Measurements from ENCODE around the gene ALDH3B2.

The ALDH3B2 gene

DNA sequence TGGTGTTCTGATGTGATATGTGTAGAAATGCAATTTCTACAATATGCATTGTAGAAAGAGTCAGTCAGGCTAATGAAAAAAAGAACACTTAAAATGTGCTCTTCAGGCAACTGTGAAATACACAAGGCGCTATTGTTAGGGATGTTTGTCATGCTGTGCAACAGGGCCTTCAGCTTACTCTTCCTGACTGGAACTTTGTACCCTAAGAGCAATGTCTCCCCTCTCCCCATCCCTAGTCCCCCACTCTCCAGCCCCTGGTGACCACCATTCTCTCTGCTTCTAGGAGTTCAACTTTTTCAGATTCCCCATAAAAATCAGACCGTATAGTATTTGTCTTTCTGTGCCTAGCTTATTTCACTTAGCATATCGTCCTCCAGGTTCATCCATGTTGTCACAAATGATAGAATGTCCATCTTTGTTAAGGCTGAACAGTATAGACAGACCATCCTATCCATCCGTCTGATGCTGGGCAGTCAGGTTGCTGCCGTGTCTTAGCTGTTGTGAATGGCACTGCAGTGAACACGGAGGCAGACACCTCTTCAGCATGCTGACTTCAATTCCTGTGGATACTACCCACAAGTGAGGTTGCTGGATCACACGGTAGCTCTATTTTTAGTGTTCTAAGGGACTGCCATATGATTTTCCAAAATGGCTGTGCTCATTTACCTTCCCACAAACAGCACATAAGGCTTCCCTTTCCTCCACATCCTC lies 57.0 kb downstream of the ALDH3B2 start:
- TF ChIP-seq, protein P1, sequence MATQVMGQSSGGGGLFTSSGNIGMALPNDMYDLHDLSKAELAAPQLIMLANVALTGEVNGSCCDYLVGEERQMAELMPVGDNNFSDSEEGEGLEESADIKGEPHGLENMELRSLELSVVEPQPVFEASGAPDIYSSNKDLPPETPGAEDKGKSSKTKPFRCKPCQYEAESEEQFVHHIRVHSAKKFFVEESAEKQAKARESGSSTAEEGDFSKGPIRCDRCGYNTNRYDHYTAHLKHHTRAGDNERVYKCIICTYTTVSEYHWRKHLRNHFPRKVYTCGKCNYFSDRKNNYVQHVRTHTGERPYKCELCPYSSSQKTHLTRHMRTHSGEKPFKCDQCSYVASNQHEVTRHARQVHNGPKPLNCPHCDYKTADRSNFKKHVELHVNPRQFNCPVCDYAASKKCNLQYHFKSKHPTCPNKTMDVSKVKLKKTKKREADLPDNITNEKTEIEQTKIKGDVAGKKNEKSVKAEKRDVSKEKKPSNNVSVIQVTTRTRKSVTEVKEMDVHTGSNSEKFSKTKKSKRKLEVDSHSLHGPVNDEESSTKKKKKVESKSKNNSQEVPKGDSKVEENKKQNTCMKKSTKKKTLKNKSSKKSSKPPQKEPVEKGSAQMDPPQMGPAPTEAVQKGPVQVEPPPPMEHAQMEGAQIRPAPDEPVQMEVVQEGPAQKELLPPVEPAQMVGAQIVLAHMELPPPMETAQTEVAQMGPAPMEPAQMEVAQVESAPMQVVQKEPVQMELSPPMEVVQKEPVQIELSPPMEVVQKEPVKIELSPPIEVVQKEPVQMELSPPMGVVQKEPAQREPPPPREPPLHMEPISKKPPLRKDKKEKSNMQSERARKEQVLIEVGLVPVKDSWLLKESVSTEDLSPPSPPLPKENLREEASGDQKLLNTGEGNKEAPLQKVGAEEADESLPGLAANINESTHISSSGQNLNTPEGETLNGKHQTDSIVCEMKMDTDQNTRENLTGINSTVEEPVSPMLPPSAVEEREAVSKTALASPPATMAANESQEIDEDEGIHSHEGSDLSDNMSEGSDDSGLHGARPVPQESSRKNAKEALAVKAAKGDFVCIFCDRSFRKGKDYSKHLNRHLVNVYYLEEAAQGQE (IDR thresholded peaks at IDR 0.05; ENCODE audit: insufficient read depth in 1 of 2, low read depth in 2 of 2, low read length in 2 of 2) = no peak
- no peak for TF ChIP-seq TAF1 (IDR thresholded peaks at IDR 0.05; ENCODE audit: borderline replicate concordance, insufficient read depth, low read length)
- no peak for TF ChIP-seq POLR2AphosphoS5 (IDR thresholded peaks at IDR 0.05; ENCODE audit: low read depth, low read length)
- no peak for TF ChIP-seq FOXP2 (optimal IDR thresholded peaks at IDR 0.05; ENCODE audit: borderline replicate concordance, extremely low read depth, extremely low read length, insufficient read depth)
- no peak for TF ChIP-seq SIN3A (IDR thresholded peaks at IDR 0.05; ENCODE audit: borderline replicate concordance, insufficient read depth, low read length)

DNA sequence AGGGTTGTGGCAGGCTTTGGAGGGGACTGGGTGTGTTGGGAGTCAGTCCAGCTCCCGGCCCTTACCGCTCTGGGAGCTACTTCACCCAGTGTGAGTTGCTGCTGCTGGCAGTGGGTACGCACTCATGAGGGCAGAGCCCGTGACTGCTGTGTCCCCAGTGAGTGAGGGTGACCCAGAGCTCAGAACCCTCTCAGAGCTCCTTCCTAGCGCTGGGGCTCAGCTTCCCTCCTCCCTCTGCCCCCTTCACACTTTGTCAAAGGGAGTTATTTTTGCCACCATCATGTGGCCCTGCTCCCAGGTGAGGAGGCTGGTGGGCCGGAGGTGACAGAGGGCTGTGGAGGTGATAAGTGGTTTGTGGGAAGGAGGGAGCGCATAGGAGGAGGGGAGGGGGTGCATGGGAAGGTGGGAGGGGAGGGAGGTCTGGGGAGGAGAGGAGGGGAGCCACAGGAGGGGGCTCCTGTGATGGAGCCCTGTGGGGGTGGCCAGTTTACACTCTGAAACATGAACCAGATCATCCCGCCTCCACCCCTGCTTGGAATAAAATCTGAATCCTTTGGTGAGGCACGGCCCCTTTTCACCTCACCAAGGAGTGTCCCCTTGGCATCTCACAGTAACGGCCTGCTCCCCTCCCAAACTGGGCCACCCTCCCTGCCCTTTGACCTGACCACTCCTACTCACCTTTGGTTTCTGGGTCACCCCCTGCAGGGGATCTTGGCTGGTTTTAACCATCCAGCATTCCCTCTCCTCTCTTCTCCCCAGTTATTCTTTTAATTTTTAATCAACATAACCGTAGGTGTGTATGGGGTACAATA lies 57.8 kb downstream of the ALDH3B2 start:
- TF ChIP-seq POLR2AphosphoS5 (IDR thresholded peaks at IDR 0.05; ENCODE audit: low read depth, low read length) = no peak
- no peak for TF ChIP-seq SIN3A (IDR thresholded peaks at IDR 0.05; ENCODE audit: borderline replicate concordance, insufficient read depth, low read length)
- TF ChIP-seq FOXP2 (optimal IDR thresholded peaks at IDR 0.05; ENCODE audit: borderline replicate concordance, extremely low read depth, extremely low read length, insufficient read depth) = no peak
- no peak for TF ChIP-seq TAF1 (IDR thresholded peaks at IDR 0.05; ENCODE audit: borderline replicate concordance, insufficient read depth, low read length)
- TF ChIP-seq, protein P1 (IDR thresholded peaks at IDR 0.05; ENCODE audit: insufficient read depth in 1 of 2, low read depth in 2 of 2, low read length in 2 of 2) = no peak

DNA sequence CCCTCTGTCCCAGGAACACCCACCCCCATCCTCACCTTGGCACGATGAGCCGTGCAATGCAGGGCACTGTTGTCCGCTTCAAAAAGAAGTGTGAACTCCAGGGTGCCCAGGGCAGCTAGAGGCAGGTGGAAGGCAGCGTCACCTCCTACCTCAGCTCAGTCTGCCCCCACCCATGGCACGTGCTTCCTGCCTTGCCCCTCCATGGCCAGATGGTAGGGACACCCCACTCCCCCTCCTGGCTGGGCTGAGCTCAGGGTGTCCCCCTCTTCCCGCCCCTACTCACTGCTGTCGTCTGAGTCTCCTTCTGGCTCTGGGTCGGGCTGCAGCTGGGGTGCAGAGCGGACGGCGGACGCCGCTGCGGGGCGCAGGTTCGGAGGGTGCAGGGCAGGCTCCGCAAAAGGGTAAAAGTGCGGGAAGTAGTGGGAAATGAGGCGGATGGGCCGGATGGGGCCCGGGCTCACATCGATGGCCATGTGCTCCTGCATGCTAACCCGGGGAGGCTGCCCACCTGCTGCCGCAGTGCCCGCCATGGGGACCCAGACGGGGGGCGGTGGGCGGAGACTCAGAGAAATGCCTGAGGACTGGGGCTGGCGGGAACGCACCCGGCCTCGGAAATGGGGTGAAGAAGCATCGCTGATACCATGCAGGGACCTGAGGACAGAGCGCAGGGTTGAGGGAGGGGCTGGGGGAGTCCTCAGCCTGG lies 58.5 kb downstream of the ALDH3B2 start:
- TF ChIP-seq TAF1 (IDR thresholded peaks at IDR 0.05; ENCODE audit: borderline replicate concordance, insufficient read depth, low read length) (no peak), POLR2AphosphoS5 (IDR thresholded peaks at IDR 0.05; ENCODE audit: low read depth, low read length) (no peak), FOXP2 (optimal IDR thresholded peaks at IDR 0.05; ENCODE audit: borderline replicate concordance, extremely low read depth, extremely low read length, insufficient read depth) (no peak)
- TF ChIP-seq, protein P1 (IDR thresholded peaks at IDR 0.05; ENCODE audit: insufficient read depth in 1 of 2, low read depth in 2 of 2, low read length in 2 of 2) = no peak

DNA sequence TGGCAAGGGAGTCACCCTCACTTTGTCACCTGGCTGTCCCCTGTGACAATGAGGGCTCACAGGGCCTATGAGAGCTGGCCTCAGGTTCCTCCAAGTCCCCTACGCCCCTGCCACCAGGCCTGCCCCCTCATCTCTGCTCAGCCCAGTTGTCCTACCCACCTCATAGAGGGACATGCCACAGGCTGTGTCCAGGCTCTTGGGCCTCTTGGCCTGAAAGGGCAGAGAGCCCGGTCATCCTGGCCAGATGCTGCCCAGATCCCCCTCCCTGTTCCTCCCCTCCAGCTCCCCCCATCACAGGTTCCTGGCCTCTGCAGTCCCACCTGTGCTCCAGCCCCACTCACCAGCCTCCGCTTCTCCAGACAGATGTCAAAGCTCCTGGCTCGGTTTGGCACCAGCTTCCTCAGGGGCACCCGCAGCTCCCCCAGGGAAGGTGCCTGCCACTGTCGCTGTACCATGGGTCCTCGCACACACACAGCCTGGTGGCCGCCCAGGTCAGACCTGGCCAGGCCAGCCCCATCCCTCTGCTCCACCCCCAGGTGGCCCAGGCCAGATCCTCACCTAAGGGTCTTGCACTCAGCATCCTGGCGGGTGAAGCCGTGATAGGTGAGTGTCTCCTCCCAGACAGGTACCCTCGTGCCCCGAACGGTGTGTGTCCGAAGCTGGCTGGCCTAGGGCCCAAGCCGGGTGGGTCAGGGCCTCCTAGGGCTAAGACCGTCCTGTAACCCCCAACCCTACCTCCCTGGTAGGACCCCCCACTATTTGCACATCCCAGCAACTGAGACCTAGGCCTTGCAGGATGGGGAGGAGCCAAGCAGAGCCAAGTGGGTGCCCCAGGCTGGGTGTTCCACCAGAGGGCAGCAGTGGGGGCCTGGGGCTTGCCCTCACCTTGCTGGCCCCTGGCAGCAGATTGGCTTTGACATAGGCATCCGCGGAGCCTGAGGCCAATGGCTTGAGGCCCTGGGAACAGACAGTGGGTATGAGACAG lies 59.4 kb downstream of the ALDH3B2 start:
- TF ChIP-seq FOXP2 (optimal IDR thresholded peaks at IDR 0.05; ENCODE audit: borderline replicate concordance, extremely low read depth, extremely low read length, insufficient read depth) (no peak), TAF1 (IDR thresholded peaks at IDR 0.05; ENCODE audit: borderline replicate concordance, insufficient read depth, low read length) (no peak), POLR2AphosphoS5 (IDR thresholded peaks at IDR 0.05; ENCODE audit: low read depth, low read length) (peak; percentile 11; the same call in 1 of the 2 replicates)

Measured in PFSK-1 (cell line).